Vagina (tissue), 2 donors: ENCODE results near the gene SCAMP5. TPM values are rescaled to one million over a fixed set of nuclear protein-coding genes. Genes with fewer than 3 reads are reported as not detected.
A peak's percentile ranks its signal among the peaks of the same experiment; 100 is the strongest.

Source experiments
- DNase-seq, 2 donors: peaks; one replicate each; pipeline ENCODE4 v3.0.0-alpha.2; 2017; ENCODE audit errors: extremely low spot score in 2 of 2
- H3K27ac ChIP-seq: fragments of 200-600 bp; sonication (generic); one replicate; pipeline ENCODE4 v1.5.1; 2019
- H3K27me3 ChIP-seq: fragments of 200-600 bp; sonication (generic); one replicate; pipeline ENCODE4 v1.5.1; 2019
- H3K36me3 ChIP-seq, 2 donors: fragments of 200-600 bp; sonication (generic); one replicate each; pipeline ENCODE4 v1.5.1; 2017 to 2019
- H3K4me1 ChIP-seq: fragments of 200-600 bp; sonication (generic); one replicate; pipeline ENCODE4 v1.5.1; 2019
- H3K4me3 ChIP-seq, 2 donors: fragments of 200-600 bp; sonication (generic); 1 replicate in 1 of 2; 2 replicates in 1 of 2; pipeline ENCODE4 v1.5.1; 2016 to 2019
- H3K9me3 ChIP-seq: fragments of 200-600 bp; sonication (generic); one replicate; pipeline ENCODE4 v1.5.1; 2019
- CTCF ChIP-seq, 3 experiments: fragments of 450-650 bp in 2 of 3; fragments of 200-600 bp in 1 of 3; sonication (generic) in 1 of 3; IDR thresholded peaks; one replicate each; pipeline ENCODE4 v1.5.1; 2017 to 2019; ENCODE audit warnings: antibody characterized with exemption in 3 of 3, mild to moderate bottlenecking in 2 of 3, moderate library complexity in 2 of 3
- POLR2A ChIP-seq, 2 donors: fragments of 450-650 bp; IDR thresholded peaks; one replicate each; pipeline ENCODE4 v1.6.1; 2017; ENCODE audit warnings: antibody characterized with exemption in 2 of 2, mild to moderate bottlenecking in 2 of 2, moderate library complexity in 2 of 2
- POLR2AphosphoS5 ChIP-seq, 2 donors: sonication (generic); formaldehyde crosslinking; IDR thresholded peaks; one replicate each; pipeline ENCODE4 v1.9.0; 2017; ENCODE audit warnings: antibody characterized with exemption in 2 of 2, mild to moderate bottlenecking in 2 of 2, low read depth in 1 of 2; ENCODE audit not compliant: insufficient read depth in 1 of 2
- intact Hi-C: fragments of 100-400 bp; cut with DNase I; formaldehyde crosslinking; loops from one replicate; pipeline ENCODE4 v1.15.1; 2023
- total RNA-seq: library from RNA; depleted of rRNA; stranded (reverse); fragments of >200 nt; gene quantifications from one replicate; pipeline ENCODE4 v1.2.3, GENCODE V29; 2016

Gene SCAMP5
- total RNA-seq, 1 donor from 2014 or later = 6.6 TPM

- no peaks in the 10 kb centered on the region for H3K27me3 ChIP-seq
- peaks cover 22% of the 10 kb centered on the region for H3K4me1 ChIP-seq
- no peak for DNase-seq
- peak overlapping the region; percentile 92 for H3K27ac ChIP-seq
- intact Hi-C loops = no loop called here
- TF ChIP-seq POLR2AphosphoS5 (IDR thresholded peaks at IDR 0.05; ENCODE audit: insufficient read depth in 1 of 2, low read depth in 1 of 2) (no peak), CTCF (IDR thresholded peaks at IDR 0.05) (no peak), POLR2A (IDR thresholded peaks at IDR 0.05) (no peak)
- H3K36me3 ChIP-seq = no peaks in the 10 kb centered on the region
- H3K4me3 ChIP-seq = peak overlapping the region; percentile 76 to 89
- H3K9me3 ChIP-seq = no peaks in the 10 kb centered on the region
These were observed 28.7 kb downstream of the SCAMP5 start for GRCh38 chr15:75023872-75024636.

- peaks cover 33% of the 10 kb centered on the region for H3K4me1 ChIP-seq
- no peak overlapping the region for H3K27ac ChIP-seq
- DNase-seq = no peak
- H3K36me3 ChIP-seq = no peaks in the 10 kb centered on the region
- TF ChIP-seq CTCF (IDR thresholded peaks at IDR 0.05) = no peak
- no peak for TF ChIP-seq POLR2A (IDR thresholded peaks at IDR 0.05)
- TF ChIP-seq POLR2AphosphoS5 (IDR thresholded peaks at IDR 0.05; ENCODE audit: insufficient read depth in 1 of 2, low read depth in 1 of 2) = no peak
- no peaks in the 10 kb centered on the region for H3K27me3 ChIP-seq
- intact Hi-C loops = no loop called here
- H3K9me3 ChIP-seq = no peaks in the 10 kb centered on the region
- H3K4me3 ChIP-seq = no peak overlapping the region
These were observed 29.7 kb downstream of the SCAMP5 start for GRCh38 chr15:75025107-75025506.

GRCh38 chr15:75025548-75026260 lies 30.3 kb downstream of the SCAMP5 start:
- Histone ChIP-seq H3K36me3 (no peaks in the 10 kb centered on the region), H3K4me1 (peaks cover 39% of the 10 kb centered on the region), H3K27me3 (no peaks in the 10 kb centered on the region), H3K27ac (no peak overlapping the region), H3K9me3 (no peaks in the 10 kb centered on the region), H3K4me3 (no peak overlapping the region)
- TF ChIP-seq POLR2A (IDR thresholded peaks at IDR 0.05) = no peak
- intact Hi-C loops = no loop called here
- no peak for DNase-seq

GRCh38 chr15:75027551-75027950 lies 32.2 kb downstream of the SCAMP5 start:
- H3K9me3 ChIP-seq = no peaks in the 10 kb centered on the region
- no peak overlapping the region for H3K27ac ChIP-seq
- no peak for DNase-seq
- no peak for TF ChIP-seq POLR2A (IDR thresholded peaks at IDR 0.05)
- no peak for TF ChIP-seq CTCF (IDR thresholded peaks at IDR 0.05)
- no peak for TF ChIP-seq POLR2AphosphoS5 (IDR thresholded peaks at IDR 0.05; ENCODE audit: insufficient read depth in 1 of 2, low read depth in 1 of 2)
- no peaks in the 10 kb centered on the region for H3K27me3 ChIP-seq
- H3K4me1 ChIP-seq = peaks cover 57% of the 10 kb centered on the region
- H3K4me3 ChIP-seq = no peak overlapping the region
- intact Hi-C loops = no loop called here
- H3K36me3 ChIP-seq = no peaks in the 10 kb centered on the region

DNA sequence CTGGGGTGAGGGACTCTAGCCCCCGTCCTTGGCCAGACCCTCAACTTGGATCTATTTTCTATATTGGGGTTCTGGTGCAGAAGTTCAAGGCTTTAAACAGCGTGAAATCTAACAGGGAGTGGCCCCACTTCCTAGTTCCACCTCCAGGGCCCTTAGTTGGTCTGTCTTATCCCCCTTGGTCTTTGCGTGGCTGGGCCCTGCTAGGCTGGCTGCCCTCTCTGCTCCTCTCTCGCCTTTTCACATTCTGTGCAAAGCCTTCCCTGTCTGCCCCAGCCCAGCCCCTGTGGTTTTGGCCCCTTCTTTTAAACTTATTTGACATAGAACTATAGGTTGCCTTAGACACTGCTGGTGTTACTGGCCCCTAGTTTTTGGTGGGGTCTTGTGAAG lies 33.6 kb downstream of the SCAMP5 start:
- no peak for TF ChIP-seq CTCF (IDR thresholded peaks at IDR 0.05)
- no peak for TF ChIP-seq POLR2AphosphoS5 (IDR thresholded peaks at IDR 0.05; ENCODE audit: insufficient read depth in 1 of 2, low read depth in 1 of 2)
- no peak for TF ChIP-seq POLR2A (IDR thresholded peaks at IDR 0.05)
- no peak for DNase-seq
- Histone ChIP-seq H3K27me3 (no peaks in the 10 kb centered on the region), H3K4me1 (peaks cover 59% of the 10 kb centered on the region), H3K9me3 (no peaks in the 10 kb centered on the region), H3K36me3 (no peaks in the 10 kb centered on the region), H3K4me3 (peak overlapping the region in 1 of 2 donors; percentile 44), H3K27ac (peak overlapping the region; percentile 80)
- intact Hi-C loops = loop anchor here (2.0 kb wide), 1 partner anchor 174 kb away; no protein-coding TSS in a partner anchor
